Thyroid gland (tissue), 4 donors: Measurements from ENCODE around the gene PIN1. TPM values are rescaled to one million over a fixed set of nuclear protein-coding genes. Genes with fewer than 3 reads are reported as not detected.

Experiments used
- DNase-seq, 2 donors: peaks; one replicate each; pipeline ENCODE4 v3.0.0-alpha.2; 2019
- H3K27ac ChIP-seq, 3 donors: fragments of 200-600 bp; sonication (generic); 1 replicate in 2 of 3; 2 replicates in 1 of 3; pipeline ENCODE4 v1.5.1; 2016 to 2019; ENCODE audit warnings: mild to moderate bottlenecking in 1 of 3, moderate library complexity in 1 of 3
- H3K27me3 ChIP-seq: fragments of 200-600 bp; sonication (generic); one replicate; pipeline ENCODE4 v1.5.1; 2019
- H3K36me3 ChIP-seq, 2 donors: fragments of 200-600 bp; sonication (generic); one replicate each; pipeline ENCODE4 v1.5.1; 2016 to 2019
- H3K4me1 ChIP-seq, 2 donors: fragments of 200-600 bp; sonication (generic); one replicate each; pipeline ENCODE4 v1.5.1; 2017 to 2019
- H3K4me3 ChIP-seq, 3 donors: fragments of 200-600 bp; sonication (generic); replicated peaks in 1 of 3; 1 replicate in 2 of 3; 2 replicates in 1 of 3; pipeline ENCODE4 v1.5.1; 2016; ENCODE audit warnings: mild to moderate bottlenecking in 1 of 3
- H3K9me3 ChIP-seq: fragments of 200-600 bp; sonication (generic); one replicate; pipeline ENCODE4 v1.5.1; 2017
- CTCF ChIP-seq, 6 experiments: fragments of 200-600 bp in 3 of 6; fragments of 450-650 bp in 3 of 6; sonication (generic) in 3 of 6; IDR thresholded peaks; one replicate each; pipeline ENCODE4 v1.5.1; 2016 to 2019; ENCODE audit warnings: antibody characterized with exemption in 6 of 6, mild to moderate bottlenecking in 2 of 6, inconsistent platforms in 1 of 6, moderate library complexity in 1 of 6
- POLR2A ChIP-seq, 2 donors: fragments of 450-650 bp; IDR thresholded peaks; one replicate each; pipeline ENCODE4 v1.6.1; 2017; ENCODE audit warnings: antibody characterized with exemption in 2 of 2, mild to moderate bottlenecking in 2 of 2, moderate library complexity in 1 of 2
- WGBS, 2 donors: methylation state at CpG; one replicate each; pipeline ENCODE4 v1.1.5; 2017; 5-methylcytosine and 5-hydroxymethylcytosine counted together
- intact Hi-C: fragments of 100-400 bp; cut with DNase I; formaldehyde crosslinking; loops from one replicate; pipeline ENCODE4 v1.15.1; 2023
- total RNA-seq, 4 donors: library from RNA; depleted of rRNA; stranded (reverse); fragments of >200 nt; gene quantifications; one replicate each; pipeline ENCODE4 v1.2.3, GENCODE V29; 2016

PIN1 gene
- total RNA-seq, 4 donors from 2014 or later = 50.0 to 98.0 (median 72.3) TPM

- Histone ChIP-seq H3K27ac (no peak overlapping the region), H3K27me3 (no peaks in the 10 kb centered on the region), H3K4me3 (no peak overlapping the region), H3K36me3 (no peaks in the 10 kb centered on the region), H3K9me3 (no peaks in the 10 kb centered on the region), H3K4me1 (no peaks in the 10 kb centered on the region)
- DNase-seq = no peak
- intact Hi-C loops = no loop called here
- TF ChIP-seq POLR2A (IDR thresholded peaks at IDR 0.05) (no peak), CTCF (IDR thresholded peaks at IDR 0.05) (no peak)
- WGBS, 2 donors = 59 to 63% methylated on average over 13 to 16 of the region's 16 CpGs
Observed at GRCh38 chr19:9871626-9872338, 36.7 kb downstream of the PIN1 start.

GRCh38 chr19:9872618-9873242 lies 37.6 kb downstream of the PIN1 start:
- Histone ChIP-seq H3K36me3 (no peaks in the 10 kb centered on the region), H3K27ac (no peak overlapping the region), H3K4me1 (no peaks in the 10 kb centered on the region), H3K4me3 (no peak overlapping the region), H3K27me3 (no peaks in the 10 kb centered on the region), H3K9me3 (no peaks in the 10 kb centered on the region)
- intact Hi-C loops = no loop called here
- TF ChIP-seq POLR2A (IDR thresholded peaks at IDR 0.05) = no peak
- TF ChIP-seq CTCF (IDR thresholded peaks at IDR 0.05) = no peak
- no peak for DNase-seq
- WGBS, 2 donors = 94 to 97% methylated on average over 8 of the region's 8 CpGs

GRCh38 chr19:9875031-9875627 lies 40.0 kb downstream of the PIN1 start:
- H3K27me3 ChIP-seq = no peaks in the 10 kb centered on the region
- WGBS, 2 donors = 77 to 78% methylated on average over 13 of the region's 13 CpGs

GRCh38 chr19:9875796-9876195 lies 40.7 kb downstream of the PIN1 start:
- Histone ChIP-seq H3K4me3 (no peak overlapping the region), H3K36me3 (no peaks in the 10 kb centered on the region), H3K27ac (no peak overlapping the region), H3K4me1 (no peaks in the 10 kb centered on the region), H3K27me3 (no peaks in the 10 kb centered on the region), H3K9me3 (no peaks in the 10 kb centered on the region)
- 72 to 76% methylated on average over 5 of the region's 5 CpGs for WGBS, 2 donors
- intact Hi-C loops = no loop called here
- TF ChIP-seq CTCF (IDR thresholded peaks at IDR 0.05) (no peak), POLR2A (IDR thresholded peaks at IDR 0.05) (no peak)
- DNase-seq = no peak

More at GRCh38 chr19:9875031-9875627, 40.0 kb downstream of the PIN1 start:
- TF ChIP-seq CTCF (IDR thresholded peaks at IDR 0.05) = no peak
- no peak for TF ChIP-seq POLR2A (IDR thresholded peaks at IDR 0.05)
- intact Hi-C loops = no loop called here
- Histone ChIP-seq H3K27ac (no peak overlapping the region), H3K4me1 (no peaks in the 10 kb centered on the region), H3K9me3 (no peaks in the 10 kb centered on the region), H3K36me3 (no peaks in the 10 kb centered on the region), H3K4me3 (no peak overlapping the region)
- no peak for DNase-seq
